ENCODE measurements around the gene APBB2. TPM values are rescaled to one million over a fixed set of nuclear protein-coding genes. Genes with fewer than 3 reads are reported as not detected.

The APBB2 gene
- total and polyA plus RNA-seq, 2 of the 4 experiments (the other 2 are of a cell fraction) = 47.9 to 75.5 TPM

GRCh38 chr4:40856277-40856839 is 358.0 kb downstream of the APBB2 start:
- Histone ChIP-seq H3K23ac (ENCODE audit: low read depth, low read length) (no peak overlapping the region), H3K4me1 (ENCODE audit: control insufficient read depth, insufficient read depth, low read length) (no peaks in the 10 kb centered on the region), H3K4me2 (ENCODE audit: low read depth, low read length) (peak overlapping the region; percentile 60; the same call in 1 of the 2 replicates), H2BK20ac (ENCODE audit: low read depth, low read length) (no peak overlapping the region), H3K79me1 (ENCODE audit: low read depth in 1 of 2, low read length in 2 of 2) (no peaks in the 10 kb centered on the region), H3K9ac (ENCODE audit: low read depth, low read length) (no peak overlapping the region), H3K14ac (replicated peaks; ENCODE audit: low read depth, low read length) (no peak overlapping the region), H3K4ac (ENCODE audit: low read depth, low read length) (no peak overlapping the region), H4K20me1 (ENCODE audit: insufficient read depth, low read length) (no peaks in the 10 kb centered on the region), H2BK15ac (ENCODE audit: low read depth, low read length) (no peak overlapping the region), H2BK120ac (ENCODE audit: low read depth, low read length) (no peak overlapping the region), H4K5ac (ENCODE audit: low read depth, low read length) (no peak overlapping the region), H3K18ac (ENCODE audit: low read depth, low read length) (no peak overlapping the region), H3K4me3 (ENCODE audit: insufficient read depth, low read depth, low read length) (no peak overlapping the region), H2AFZ (replicated peaks; ENCODE audit: low read length, poor library complexity) (peak overlapping the region; percentile 85), H2AK9ac (replicated peaks; ENCODE audit: low read depth, low read length, poor library complexity) (no peak overlapping the region), H4K8ac (ENCODE audit: low read depth in 2 of 2, low read length in 2 of 2) (no peak overlapping the region), H2BK5ac (ENCODE audit: low read depth, low read length, poor library complexity, severe bottlenecking) (no peak overlapping the region), H3K9me1 (ENCODE audit: insufficient read depth, low read length) (0 out of 2 replicates have a peak, but pooled peaks cover 2% of the 10 kb centered on the region), H3K36me3 (ENCODE audit: control insufficient read depth, insufficient read depth, low read length) (peaks cover 2% of the 10 kb centered on the region; the same call in 1 of the 2 replicates), H2AK5ac (ENCODE audit: low read depth, low read length) (no peak overlapping the region), H3K27me3 (ENCODE audit: control insufficient read depth, insufficient read depth, low read length) (no peaks in the 10 kb centered on the region), H3K9me3 (ENCODE audit: control insufficient read depth, insufficient read depth, low read length) (no peaks in the 10 kb centered on the region), H4K91ac (ENCODE audit: insufficient read depth, low read depth, low read length) (no peak overlapping the region), H3K27ac (ENCODE audit: insufficient read depth, low read length) (no peak overlapping the region), H3K56ac (ENCODE audit: extremely low read depth, insufficient read depth, low read length) (no peak overlapping the region)
- DNase-seq = no peak
- no peak for ATAC-seq (ENCODE audit: low read depth)
- intact Hi-C loops (cut with micrococcal nuclease) (no loop called here), in situ Hi-C loops (cut with MboI; ENCODE audit: low sequenced_read_pairs) (no loop called here), dilution Hi-C loops (cut with HindIII; ENCODE audit: low sequenced_read_pairs, unreplicated experiment) (no loop called here)
- CTCF ChIA-PET = no interaction called here
- no CpG with 5 or more reads among the region's 16 CpGs for WGBS, 2 experiments (ENCODE audit: extremely low coverage in 2 of 2, insufficient read length in 1 of 2)
- POLR2A ChIA-PET (ENCODE audit: unreplicated experiment) = interaction anchor here (1.2 kb wide), 1 partner anchor 10 kb away, joined by 4 read pairs; no protein-coding TSS in a partner anchor
- no TSS peak for BruUV-seq (replicated peaks)
- TF ChIP-seq MXI1 (IDR thresholded peaks at IDR 0.05; ENCODE audit: borderline replicate concordance, low read depth, low read length) = no peak
- no peak for TF ChIP-seq SMC3 (IDR thresholded peaks at IDR 0.05; ENCODE audit: low read depth, low read length)
- TF ChIP-seq MAZ (IDR thresholded peaks at IDR 0.05; ENCODE audit: borderline replicate concordance, low read depth, low read length) = no peak
- TF ChIP-seq CTCF (conservative IDR thresholded peaks at IDR 0.05; ENCODE audit: low read depth, low read length) = no peak
- TF ChIP-seq POLR2A (IDR thresholded peaks at IDR 0.05; ENCODE audit: low read depth, low read length) = no peak
- no peak for TF ChIP-seq RFX5 (IDR thresholded peaks at IDR 0.05; ENCODE audit: low read depth, low read length)
- TF ChIP-seq BHLHE40 (IDR thresholded peaks at IDR 0.05; ENCODE audit: low read depth, low read length) = no peak
- TF ChIP-seq ELK1 (IDR thresholded peaks at IDR 0.05; ENCODE audit: borderline replicate concordance, low read depth, low read length) = no peak
- no peak for TF ChIP-seq CEBPB (IDR thresholded peaks at IDR 0.05; ENCODE audit: low read depth, low read length)
- no peak for TF ChIP-seq USF2 (IDR thresholded peaks at IDR 0.05; ENCODE audit: low read depth, low read length)
- TF ChIP-seq CHD1 (IDR thresholded peaks at IDR 0.05; ENCODE audit: low read depth, low read length) = no peak
- TF ChIP-seq MAFK (IDR thresholded peaks at IDR 0.05; ENCODE audit: low read depth, low read length) = no peak
- TF ChIP-seq FOS (IDR thresholded peaks at IDR 0.05; ENCODE audit: low read depth, low read length) = no peak
- TF ChIP-seq RCOR1 (IDR thresholded peaks at IDR 0.05; ENCODE audit: insufficient replicate concordance, low read length) = no peak
- TF ChIP-seq RAD21 (IDR thresholded peaks at IDR 0.05; ENCODE audit: low read length) = no peak
- TF ChIP-seq NFE2L2 (IDR thresholded peaks at IDR 0.05; ENCODE audit: low read depth, low read length) = no peak

All from IMR-90 (cell line).